Ureter (tissue), 1 donor: ENCODE measurements around the gene NF1. TPM values are rescaled to one million over a fixed set of nuclear protein-coding genes. Genes with fewer than 3 reads are reported as not detected.

Source experiments
- DNase-seq: peaks from one replicate; pipeline ENCODE4 v3.0.0-alpha.2; 2020; ENCODE audit warnings: low spot score
- total RNA-seq: library from RNA; stranded (reverse); gene quantifications from one replicate; pipeline ENCODE4 v1.2.4, GENCODE V29; 2023
- donor health status: DM: yes; HTN: yes; CAD: no.

Gene NF1
- total RNA-seq, 1 donor from 2014 or later: 112 TPM

DNA sequence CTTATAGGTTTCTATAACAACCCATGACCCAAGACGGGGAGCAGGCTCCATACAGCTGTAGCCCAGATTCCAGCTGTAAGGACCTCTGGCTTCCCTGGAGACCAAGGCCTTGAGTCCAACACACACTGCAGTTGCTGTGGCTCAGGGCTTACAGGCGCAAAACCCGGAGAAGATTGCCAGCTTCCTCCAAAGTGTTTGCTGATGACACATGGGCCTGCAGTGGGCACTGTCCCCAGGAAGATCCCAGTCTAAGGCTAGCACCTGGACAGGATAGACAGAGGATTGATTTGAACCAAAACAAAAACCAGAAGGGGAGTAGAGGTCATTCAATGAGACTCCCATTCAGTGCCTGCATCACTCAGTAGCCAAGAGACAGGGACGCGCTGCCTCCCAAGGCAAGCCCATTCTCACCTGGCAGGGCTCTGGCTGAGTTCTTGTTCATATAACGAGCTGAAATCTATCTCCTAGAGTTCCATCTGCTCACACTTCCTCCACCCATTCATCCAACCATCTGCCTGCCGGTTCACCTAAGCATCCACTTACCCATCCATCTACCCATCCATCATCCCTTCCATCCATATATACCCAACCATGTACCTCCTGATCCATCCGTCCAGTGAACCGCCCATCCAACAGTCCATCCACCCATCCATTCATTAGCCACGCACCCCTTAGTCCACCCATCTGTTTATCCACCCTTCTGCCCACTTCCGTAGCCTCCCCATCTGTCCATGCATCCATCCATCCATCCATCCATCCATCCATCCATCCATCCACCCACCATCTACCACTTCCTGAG, 306.9 kb downstream of the NF1 start:
- no peak for DNase-seq

DNA sequence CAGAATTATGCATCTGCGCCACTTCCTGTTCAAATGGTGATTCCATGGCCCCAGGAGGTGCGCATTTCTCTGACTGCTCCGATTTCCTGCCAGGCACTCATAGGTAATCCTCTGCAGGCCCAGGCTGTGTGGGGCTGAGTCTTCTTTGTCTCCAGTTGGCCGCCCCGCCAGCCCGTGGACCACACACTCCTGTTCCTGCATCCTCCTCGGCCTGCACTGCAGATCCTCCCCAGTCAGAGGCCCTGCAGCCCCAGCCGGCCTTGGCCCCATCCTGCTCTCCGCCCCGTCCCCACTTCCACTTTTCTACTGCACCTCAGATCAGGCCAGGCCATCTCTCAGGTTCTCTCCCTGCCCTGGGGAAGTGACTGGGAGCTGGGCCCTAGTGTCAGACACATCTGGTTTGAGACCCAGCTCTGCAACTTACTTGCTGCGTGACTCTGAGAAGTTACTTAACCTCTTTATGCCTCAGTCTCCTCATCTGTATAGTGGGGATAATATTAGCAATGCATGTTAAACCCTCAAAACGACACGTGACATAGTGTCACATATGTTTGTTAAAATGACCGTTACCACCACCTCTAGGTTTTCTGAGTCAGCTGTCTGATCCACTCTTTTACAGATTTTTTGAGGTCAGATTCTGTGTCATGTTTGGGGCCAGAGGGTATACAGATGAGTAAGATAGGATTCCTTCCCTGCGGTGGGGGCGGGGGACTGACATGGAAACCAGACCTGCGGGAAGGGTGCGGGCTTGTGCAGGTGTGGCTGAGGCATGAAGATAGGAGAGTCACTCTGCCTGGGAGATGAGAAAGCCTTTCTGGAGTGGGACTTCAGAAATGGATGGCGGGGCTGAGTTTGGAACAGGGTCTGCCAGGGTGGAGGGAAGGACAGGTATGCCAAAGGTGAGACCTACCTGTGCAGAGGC, 309.5 kb downstream of the NF1 start:
- DNase-seq: no peak

DNA sequence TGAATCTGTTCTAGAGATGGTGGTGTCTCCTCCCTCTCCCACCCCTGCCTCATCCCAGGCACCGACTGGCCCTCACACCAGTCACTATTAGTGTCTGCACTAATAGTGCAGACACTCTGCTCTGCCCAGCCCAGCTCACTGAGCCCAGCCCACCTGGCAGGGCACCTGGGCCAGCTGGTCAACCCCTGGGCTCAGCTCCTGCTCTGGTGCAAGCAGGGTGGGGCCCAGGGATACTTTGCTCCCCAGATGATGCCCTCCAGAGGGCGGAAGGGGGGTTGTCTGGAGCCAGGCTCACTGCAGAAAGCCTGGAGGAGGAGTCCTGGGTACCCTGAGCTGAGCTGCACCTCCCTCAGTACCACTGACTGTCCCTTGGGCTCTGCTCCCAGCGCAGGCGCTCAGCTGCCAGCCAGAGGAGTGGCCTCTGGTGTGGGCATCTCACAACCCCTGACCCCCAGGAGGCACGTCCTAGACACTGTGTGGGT, 311.2 kb downstream of the NF1 start:
- DNase-seq: no peak

DNA sequence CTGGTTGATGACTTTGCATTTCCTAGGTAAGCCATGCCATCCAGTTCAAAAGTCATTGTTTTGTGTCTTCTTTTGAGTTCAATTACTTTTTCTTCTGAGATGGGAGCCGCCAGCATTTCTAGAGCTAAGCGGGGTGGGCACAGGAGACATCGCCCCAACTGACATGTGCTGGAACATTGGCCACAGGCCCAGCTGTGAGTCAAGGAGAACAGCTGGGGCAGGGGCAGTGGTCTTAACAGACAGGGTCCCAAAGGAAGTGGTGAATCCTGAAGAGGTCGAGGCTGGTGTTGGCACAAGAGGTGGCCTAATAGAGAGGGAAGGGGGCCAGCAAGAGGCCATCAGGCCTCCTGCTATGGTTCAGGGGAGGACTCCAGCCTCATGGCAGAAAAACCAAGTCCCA, 313.8 kb downstream of the NF1 start:
- DNase-seq: no peak

DNA sequence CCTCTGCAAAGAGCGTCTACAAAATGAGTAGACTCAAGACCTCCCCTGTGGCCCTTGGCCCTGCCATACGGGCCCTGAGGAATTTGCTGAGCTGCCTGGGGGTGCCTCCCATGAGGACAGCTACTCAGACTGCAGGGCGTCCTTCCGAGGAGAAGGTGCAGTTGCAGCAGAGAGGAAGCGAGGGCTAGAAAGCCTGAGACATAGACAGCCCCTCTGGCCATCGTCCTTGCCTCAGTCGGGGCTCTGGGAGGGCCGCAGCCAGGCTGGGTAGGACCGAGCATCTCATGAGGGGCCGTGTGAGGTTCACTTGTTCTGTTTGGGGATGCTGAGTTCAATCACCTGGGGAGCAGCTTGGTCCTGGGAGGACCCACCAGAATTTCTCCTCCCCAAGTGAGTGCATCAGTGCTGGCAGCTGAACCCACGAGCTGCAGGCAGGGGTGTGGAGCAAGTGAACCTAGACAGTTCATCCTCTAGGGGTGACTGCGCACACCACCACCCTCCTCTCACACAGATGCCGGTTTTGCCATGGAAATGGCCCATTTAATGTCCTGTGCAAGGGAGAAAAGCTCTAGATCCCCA, 317.0 kb downstream of the NF1 start:
- no peak for DNase-seq

DNA sequence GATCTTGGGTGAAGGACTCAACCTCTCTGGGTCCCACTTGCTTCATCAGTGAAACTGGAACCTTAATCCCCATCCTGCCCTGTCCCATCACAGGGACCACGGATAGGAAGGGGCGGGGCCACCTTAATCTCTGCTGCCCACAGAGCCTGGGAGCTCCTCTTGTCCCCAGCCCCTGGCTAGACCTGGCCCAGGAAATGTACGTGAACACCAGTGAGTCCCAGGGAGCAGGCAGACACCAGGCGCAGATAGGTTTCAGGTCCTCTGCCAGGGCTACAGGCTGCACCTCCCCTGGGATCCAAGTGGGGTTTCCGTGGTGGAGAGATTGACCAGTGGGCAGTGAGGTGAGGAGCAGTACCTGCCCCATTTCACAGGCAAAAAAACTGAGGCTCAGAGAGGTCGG, 317.7 kb downstream of the NF1 start:
- no peak for DNase-seq

DNA sequence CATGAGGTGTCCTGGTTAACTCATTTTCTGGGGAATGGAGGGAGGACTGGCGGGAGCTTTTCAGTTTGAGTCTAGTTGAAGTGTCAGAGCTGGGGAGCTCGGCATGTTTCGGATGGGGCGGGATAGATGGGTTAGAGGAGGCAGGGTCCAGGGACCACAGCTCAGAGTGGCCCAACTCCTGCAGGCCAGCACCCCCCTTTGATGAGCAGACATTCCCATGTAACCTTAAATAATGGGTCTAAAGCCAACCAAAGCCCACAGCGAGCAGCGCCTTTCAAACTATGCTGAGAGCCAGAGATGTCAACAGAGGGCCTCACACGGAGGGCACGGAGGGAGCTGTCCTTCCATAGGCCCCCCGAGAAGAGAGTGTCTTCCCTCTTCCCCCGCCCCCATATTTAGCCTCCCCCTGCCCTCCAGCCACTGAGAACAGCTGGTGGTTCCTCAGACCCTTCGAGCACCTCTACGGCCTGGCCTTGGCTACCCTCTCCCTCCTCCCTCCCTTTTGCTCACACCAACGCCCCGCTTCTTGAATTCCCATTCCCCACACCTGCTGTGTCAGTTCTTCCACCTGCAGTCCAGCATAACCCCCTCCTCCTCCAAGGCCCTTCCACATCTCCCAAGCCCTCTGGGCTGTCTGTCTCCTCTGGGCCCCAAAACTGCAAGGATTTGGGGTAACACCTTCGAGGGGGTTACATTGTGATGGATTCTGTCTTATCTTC, 318.5 kb downstream of the NF1 start:
- no peak for DNase-seq

DNA sequence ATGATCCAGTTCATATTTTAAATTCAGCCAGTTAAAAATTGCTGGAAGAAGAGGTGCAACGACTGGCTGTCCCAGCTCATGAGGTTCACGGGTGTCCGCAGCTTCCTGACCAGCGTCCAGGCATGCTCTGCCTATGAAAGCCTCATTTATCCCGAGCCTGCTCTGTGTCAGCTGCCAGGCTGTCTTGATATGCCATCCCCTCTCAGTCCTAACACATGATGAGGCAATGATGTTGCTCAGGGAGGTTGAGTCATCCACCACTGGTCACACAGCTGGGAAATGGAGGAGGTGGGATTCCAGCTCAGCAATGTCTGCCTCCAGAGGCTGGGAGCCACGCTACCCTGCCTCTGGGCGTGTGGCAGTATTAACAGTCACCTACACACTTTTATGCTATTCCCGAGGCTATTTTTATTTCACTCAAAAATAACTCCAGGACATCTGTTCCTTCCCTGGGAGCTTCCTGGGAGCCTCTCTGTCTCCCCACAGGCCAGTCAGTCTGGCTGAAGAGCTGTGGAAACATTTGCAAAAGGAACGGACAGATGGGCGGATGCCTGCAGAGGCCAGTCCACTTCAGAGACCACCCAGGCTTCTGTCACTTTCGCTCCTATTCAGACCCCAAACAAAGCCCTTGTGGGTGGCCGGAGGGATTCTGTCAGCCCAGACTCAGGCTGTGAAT, 319.2 kb downstream of the NF1 start:
- no peak for DNase-seq

DNA sequence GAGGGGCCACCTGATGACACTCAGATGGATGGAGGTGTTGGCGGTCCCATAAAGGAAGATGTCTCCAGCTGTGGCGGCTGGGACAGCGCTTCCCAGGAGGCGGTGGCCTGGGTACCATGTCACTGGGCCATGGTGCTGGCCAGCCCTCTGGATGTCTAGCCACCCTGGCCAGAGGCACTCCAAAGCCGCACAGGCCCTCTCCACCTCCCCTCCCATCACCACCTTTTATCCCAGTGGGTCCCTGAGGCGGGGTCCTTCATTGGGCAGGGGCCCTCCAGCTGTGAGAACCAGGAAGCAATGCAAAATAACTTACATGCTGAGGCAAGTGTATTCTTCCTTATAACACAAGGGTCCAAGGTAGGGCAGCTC, 319.8 kb downstream of the NF1 start:
- DNase-seq: no peak

DNA sequence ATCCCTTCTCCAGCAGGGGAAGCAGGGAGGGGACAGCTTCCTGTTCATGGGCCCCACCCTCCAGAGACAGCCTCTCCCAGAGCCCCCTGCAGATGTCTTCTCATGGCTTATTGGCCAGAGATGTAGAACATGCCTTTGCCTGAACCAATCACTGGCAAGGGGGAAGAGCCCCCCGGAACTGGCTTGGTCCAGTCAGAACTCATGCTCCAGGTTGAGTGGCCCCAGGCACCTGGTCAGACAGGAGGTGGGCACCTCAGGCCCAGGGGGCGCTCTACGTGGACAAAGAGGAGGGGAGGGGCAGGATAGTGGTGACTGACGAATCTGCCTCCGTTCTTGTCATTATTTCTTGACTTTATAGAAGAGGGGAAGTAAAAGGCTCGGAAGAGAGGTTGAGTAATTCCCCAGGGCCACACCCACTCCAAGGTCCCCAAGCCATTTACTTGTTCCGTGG, 320.3 kb downstream of the NF1 start:
- no peak for DNase-seq

DNA sequence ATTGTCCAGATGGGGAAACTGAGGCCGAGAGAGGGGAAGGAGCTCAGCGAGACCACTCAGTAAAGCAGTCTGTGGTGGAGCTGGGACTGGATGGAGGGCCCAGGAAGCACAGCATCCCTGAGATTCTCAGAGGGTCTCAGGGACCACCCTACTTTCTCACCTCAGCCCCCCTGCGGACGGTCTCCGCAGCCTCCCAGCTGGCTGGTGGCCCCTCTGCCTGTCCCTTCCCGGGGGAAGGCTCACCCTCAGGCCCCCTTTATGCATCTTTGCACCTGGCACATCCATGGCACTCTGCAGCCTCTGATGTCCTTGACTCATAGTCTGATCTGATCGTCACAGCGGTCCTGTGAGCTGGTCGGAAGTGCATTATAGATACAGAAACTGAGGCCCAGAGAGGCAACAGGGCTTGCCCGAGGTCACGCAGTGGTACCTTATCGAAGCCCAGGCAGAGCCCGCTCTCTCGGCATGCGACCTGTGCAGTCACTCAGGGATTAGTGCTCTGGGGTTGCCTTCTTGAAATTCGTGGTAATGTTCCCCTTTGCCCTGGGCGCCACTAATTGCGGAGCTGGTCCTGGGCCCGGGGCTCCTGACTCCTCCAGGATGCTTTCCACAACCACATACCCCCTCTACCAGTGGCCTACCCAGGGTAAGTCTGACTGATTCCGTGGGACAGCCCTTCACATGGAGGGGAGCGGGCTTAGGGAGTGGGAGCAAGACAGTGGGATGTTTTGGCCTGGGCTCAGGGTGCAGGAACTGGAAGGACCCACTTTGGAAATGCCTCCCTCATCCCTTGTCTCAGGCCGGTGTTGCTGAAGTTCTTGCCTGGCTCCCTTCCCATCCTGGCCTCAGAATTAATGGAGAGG, 321.1 kb downstream of the NF1 start:
- no peak for DNase-seq

DNA sequence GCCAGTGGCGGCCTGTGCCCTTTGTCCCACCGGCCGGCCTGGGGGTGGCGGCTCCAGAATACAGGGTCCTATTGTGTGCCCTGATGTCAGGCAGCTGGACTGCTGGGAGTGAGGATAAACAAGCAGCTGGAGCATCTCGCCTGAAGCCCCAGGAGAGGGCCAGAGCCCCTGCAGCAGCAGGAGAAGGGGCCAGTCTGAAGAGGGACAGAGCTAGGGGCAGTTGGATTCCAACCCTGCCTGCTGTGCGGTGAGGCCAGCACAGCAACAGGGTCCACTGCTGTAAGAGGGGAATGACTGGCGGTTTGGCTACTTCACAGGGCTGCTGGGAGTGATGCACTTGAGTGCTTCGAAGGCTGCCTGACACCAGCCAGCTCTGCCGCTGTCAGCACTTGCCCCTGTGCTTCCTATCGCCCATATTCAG, 321.7 kb downstream of the NF1 start:
- DNase-seq: no peak

DNA sequence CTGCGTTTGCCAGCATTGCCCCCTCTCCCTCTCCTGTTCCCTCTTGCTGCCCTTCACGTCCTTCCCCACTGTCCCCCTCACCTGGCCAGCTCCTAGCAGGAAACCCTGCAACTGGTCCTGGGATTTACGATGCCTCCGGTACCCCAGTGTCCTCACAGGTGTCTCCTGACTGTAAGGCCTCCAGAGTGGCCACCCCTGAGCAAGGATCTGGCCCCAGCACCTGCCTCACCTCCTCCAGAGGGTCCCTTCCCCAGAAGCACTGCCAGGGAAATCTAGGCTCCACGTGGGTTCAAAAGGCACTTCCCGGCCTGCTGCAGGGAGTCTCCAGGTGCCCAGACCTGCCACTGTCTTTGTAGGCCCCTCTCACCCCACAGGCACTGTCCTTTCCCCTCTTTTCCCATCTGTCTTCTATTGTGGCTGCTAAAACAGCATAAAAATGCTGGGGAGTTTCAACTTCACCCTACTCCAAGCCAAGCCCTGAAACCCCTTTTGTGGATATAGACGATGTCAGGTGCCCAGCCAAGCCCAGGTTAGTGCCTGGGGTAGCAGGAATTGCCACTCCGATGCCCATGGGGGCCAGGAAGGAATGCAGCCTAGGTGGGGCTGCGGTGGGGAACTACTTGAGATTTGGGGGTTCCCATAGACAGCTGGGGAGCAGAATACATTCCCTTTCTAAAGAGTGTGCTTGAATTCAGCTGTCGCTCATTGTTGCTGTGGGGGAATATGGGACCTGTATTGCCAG, 322.4 kb downstream of the NF1 start:
- no peak for DNase-seq

DNA sequence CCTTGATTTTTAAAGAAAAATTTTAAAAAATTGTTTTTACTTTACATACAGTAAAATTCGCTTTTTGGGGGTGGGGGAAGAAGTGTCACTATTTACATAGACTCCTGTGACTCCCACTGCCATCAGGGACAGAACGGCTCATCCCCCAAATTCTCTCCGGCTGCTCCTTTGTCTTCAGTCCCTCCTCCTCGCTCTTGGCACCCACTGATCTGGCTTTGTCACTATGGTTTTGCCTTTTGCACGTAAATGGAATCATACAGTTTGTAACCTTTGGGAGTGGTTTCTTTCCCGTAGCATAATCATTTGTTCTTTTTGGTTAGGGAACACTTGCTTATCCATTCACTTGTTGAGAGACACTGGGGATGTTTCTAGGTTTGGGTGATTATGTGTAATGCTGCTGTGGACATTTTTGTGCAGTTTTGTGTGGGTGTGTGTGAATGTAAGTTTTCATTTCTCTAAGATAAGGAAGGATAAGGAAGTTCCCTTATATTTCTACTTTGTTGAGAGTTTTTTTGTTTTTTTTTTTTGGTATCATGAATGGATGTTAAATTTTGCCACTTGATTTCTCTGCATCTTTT, 324.1 kb downstream of the NF1 start:
- no peak for DNase-seq

DNA sequence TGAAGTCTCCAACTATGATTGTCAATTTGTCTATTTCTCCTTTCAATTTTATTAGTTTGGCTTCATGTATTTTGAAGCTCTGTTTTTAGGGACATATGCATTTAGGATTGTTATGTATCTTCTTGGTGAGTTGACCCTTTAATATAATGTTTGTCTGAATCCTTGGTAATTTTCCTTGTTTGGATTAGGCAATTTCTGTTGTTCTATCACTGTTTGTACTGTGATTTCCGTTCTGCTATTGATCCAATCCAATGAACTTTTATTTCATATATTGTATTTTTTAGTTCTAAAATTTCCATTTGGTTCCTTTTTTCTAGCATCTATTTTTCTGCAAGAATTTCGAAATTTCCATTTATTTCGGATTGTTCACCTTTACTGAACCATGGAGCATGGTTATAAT, 327.7 kb downstream of the NF1 start:
- DNase-seq: no peak

DNA sequence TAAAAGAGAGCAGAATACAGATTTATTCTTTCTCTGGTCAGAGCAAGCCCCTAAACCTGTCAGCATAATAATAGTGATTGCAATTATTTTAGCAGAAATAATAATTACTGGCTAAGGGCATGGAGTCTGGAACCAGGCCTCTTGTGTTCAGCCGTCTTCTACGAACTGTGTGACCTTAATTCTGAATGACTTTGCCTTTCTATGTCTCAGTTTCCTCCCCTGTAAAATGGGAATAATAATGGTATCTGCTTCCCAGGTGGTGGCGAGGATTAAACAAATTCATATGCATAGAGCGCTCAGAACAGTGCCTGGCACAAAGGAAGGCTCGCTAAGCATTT, 330.1 kb downstream of the NF1 start:
- no peak for DNase-seq

DNA sequence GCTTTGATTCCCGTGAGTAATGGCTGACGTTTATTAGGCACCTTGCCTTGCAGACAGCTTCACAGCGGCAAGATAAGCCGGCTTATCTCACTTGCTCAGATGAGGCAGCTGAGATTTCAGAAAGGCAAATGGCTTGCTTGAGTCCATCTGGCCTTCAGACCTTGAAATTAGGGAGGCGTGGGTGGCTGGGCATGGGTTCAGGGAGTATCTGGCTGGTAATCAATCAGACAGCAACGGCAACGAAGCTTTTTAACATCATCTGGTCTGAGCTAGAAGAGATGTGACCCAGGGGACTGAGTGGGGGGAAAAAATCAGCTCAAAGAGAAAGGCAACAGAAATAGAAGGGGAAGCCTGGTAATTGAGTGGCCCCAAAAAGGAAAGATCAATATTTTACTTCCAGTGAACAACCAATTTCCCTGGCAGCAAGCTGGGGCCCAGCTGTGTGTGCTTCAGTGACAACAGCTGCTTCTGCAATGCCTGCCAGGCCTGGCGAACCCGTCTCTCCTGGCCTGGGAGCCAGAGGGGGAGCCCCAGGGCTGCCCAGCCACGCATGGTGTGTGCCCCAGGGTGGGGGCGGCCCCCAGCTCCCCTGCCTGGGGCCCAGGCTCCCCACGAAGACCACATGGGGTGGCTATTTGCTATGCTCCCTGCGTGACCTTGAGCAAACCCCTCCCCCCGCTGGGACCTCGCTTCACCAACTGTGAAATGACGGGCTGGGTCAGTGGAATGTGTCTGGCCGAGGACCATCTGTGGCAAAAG, 330.7 kb downstream of the NF1 start:
- DNase-seq: no peak
